Activated naive CD4-positive, alpha-beta T cell treated with Interleukin-2 at 50 U/mL for 16 hours (primary cell): ENCODE data around the gene TACC3.

Experiments used
- DNase-seq: peaks from one replicate; pipeline ENCODE4 v3.0.0-alpha.2; 2020

TACC3 gene

DNA sequence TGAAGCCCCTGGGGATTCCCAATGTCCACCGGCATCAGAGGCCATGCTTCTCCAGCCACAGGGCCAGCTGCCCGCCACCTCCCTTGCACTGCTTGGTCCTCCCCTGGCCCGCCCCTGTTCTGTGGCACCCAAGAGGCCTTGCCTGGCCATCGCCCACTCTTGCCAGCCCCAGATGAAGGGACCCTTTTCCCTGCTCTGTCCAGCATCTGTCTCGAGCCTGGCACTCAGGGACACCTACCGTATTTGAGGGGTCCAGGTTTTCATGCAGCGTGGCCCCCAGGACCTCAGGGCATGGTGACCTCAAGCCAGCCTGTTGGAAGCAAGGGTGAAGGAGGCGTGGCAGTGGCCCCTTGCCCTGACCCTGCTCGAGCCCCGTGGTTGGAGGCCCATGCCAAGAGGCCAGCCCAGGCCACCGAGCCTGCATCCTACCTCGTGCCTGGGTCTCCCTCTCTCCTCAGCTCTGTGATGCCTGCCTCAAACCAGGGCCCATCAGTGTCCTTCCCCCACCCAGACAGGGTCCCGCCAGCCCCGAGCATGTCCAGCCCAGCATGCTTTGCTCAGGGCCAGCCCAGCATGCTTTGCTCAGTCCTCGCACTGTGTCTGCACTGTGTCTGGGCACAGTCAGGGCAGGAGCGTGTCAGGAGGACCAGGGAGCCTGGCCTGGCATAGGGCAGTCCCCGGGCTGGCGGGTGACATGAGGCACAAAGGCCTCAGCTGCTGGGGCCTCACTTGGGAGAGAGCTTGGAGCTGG lies 57.5 kb downstream of the TACC3 start:
- no peak for DNase-seq

DNA sequence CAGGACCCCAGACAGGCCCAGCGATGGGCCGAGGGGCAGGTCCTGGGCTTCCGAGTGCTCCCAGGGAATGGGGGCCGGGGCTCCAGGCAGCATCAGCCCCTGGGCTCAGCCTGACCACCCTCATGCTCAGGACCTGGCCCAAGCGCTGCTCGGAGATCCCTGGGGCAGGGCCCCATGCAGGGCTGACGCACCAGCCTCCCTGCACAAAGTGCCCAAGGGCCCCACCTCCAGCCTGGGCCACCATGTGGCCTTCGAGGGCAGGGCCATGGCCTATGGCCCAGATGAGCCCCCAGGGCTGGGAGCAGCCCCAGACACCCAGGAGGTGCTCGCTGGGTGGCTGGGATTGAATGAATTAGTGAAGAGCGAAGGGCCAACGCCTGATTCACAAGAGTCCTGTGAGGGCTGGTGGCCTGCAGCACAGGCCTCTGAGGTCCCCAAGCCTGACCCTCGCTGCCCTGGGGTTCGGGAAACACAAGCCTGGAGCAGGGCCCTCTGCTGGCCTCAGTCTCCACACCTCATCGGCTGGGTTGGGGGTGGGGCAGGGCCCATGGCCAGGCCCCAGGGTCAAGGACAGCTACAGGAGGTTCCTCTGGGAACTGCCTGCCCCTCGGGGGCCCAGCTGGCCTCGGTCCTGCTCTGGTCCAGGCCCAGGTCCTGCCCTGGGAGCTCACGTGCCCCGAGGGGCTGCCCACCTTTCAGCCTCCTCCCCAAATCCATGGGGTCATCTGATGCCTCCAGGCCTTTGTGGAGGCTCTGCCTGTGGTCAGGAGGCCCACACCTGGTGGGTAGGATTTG lies 58.5 kb downstream of the TACC3 start:
- DNase-seq = no peak

DNA sequence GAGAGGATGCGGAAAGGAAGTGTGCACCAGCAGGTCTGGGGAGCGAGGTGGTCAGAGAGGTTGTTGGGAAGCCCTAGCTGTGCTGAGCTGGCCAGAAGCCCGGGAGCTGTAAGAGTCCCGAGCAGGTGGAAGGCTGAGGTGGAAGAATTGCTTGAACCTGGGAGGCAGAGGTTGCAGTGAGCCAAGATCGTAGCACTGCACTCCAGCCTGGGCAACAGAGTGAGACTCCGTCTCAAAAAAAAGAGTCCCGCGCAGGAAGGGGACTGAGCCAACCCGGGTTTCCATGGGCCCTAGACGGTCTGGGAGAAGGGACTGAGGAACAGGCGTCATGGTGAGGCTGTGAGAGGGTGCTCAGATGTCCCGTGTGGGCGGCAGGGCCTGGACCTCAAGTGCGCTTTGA lies 59.1 kb downstream of the TACC3 start:
- no peak for DNase-seq

DNA sequence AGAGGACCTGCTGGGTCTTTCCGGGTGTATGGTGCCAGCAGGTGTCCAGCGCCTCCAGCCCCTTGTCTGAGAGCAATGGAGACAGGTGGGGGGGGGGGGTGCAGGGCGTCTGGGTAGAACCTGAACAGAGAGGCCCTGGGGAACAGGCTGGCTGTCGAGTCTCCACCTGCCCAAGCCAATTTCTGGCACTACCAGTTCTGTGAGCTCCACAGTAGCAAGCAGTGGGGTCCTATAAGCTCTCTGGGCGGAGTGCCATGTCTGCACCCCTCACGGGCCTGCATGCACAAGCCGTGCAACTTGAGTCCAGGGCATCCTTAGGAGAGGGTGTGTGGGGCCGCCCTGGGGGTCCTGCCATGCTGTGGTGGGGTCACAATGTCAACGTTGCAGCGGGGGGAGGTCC lies 61.7 kb downstream of the TACC3 start:
- DNase-seq = no peak

DNA sequence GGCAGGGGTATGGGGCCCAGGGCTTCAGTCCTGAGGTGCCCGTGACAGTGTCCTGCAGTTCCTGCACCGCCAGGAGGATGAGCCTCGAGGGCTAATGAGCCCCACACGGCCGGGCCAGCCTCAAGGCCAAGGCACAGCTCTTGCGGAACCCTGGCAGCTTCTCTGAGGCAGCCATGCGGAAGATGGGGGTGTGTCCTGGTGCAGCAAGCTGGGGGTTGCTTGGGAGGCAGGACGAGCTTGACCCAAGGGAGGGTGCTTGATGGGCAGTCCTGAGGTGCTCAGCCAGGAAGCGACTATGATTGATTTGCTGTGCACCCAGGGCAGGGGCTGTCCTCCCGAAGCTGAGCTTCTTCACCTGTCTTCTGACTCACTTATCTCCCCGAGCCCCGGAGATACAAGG lies 62.6 kb downstream of the TACC3 start:
- no peak for DNase-seq

DNA sequence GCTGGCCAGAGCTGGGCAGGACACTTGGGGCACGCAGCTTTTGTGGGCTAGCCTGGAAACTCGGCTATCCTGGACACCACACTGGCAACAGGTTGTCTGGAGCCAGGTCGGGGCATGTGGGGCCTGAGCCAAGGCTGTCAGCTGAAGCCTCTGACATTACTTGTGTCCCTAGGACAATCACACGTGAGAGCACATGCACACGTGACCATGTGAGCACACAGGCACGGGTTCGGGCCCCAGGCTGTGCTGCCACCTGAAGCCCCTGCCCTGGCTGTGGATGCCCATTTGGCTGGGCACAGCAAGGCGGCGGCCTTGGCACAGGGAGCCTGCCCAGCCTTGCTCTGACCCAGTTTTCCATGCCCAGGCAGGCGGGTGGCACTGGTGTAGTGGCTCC lies 63.1 kb downstream of the TACC3 start:
- DNase-seq = no peak

DNA sequence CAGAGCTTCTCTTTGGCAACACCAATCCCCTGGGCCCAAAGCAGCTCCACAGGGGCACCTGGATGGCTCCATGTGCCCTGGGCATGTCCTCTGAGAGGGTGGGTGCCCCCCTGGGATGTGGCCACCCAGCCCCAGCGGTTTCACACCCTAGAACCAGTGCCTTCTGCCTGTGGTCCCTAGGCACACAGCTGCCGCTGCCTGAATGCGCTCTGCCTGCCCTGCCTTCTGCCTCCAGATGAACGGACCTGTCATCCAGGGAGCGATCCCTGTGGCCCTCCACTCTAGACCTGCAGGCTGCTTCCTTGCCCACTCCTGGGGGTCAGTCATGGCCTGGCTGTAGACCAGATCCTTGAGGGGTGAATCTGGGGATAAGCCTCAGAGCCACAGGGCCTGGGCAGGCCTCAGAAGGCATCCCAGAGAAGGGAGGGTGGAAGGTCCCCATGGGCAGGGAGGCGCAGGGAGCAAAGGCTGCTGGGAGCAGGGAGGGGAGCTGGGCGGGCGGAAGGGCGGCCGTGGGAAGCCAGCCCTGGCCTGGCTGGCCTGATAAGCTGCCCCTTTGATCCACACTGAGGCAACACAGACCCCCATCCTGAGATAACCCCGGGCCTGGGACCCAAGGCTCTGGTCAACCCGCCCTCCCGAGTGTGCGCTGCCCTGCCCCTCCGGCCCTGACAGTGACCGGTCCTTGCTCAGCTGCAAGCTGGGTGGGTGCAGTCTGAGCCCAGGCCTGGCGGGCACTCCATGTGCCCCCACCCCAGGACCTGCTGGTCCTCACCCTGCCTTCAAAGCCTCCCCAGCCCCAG lies 63.7 kb downstream of the TACC3 start:
- no peak for DNase-seq

DNA sequence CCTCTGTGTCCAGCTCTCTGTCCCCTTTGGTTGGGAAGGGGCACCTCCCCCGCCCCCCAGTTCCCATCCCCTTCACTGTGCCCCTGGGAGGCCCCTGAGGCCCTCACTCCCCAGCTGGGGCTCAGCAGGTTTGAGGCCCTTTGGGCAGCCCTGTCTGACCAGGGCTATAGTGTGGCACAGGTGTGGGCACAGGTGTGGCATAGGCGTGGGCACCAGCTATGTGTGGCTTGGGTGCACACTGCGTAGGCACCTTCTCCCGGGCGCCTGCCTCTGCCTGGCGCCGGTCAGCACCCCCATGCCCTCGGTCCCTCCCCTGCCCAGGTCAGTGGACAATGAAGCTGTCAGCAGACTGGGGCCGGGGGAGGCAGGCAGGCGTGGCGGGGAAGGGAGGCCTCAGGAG lies 64.3 kb downstream of the TACC3 start:
- DNase-seq = no peak

DNA sequence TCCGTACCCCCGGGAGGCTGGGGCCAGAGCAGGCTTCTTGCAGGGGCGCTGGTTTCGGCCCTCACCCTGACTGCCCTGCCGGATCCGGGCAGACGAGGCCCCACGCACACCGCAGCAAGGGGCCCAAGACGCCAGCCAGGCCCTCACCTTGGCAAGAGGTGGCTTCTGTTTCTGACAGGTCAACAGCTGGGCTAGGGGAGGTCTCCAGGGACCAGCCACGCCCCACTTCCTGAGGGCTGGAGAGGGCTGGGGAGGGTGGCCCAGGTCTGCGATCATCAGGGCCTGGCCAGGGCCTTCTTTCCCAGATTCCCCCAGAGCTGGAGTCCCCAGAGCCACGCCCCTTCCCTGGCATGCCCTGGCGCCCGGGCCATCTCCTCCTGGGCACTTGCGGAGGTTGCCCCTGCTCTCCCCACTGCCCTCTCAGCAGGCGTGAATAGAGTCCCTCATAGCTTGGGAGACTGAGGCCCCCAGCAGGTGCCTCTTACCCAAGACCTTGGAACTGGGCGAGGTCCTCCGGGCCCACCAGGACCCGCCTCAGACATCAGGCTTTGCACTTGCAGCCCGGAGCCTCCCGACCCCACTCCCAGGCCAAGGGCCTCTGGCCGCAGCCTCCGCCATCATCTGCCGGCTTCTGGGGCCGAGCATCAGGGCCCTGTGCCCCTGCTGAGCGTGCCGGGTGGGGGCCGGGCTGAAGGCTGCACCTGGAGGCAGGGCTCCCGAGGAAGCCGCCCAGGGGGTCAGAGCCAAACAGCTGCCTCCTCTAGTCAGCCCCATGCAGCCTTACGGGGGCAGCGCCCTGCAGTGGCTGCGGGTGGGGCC lies 65.4 kb downstream of the TACC3 start:
- DNase-seq = no peak

DNA sequence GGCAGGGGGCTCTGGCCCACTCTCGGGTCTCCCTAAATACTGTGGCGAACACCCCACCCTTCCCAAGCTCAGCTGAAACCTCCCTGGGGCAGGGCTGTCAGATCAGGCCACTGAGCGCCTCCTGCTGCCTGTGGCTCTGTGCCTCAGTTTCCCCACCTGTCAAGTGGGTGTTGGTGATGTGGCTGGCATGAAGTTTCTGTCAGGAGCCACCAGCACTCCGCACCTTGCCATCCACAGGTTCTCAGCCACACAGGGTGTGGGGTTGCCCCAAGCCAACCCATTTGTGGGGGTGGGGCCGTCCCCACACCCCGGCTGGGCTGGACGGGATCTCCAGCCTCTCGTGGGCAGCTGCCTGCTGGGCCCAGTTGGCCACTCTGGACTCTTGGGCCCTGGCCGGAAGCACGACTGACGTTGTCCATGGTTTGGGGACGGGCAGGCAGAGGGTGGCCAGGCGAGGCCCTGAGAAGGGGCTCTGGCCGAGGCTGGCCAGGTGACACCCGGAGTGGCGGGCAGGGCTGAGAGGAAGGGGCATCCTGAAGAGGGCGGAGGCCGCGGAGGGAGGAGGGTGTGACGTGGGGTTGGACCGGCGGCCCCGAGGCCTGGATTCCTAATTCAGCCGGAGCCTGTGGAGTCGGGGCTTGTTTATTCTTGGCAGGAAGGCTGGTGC lies 66.2 kb downstream of the TACC3 start:
- no peak for DNase-seq

DNA sequence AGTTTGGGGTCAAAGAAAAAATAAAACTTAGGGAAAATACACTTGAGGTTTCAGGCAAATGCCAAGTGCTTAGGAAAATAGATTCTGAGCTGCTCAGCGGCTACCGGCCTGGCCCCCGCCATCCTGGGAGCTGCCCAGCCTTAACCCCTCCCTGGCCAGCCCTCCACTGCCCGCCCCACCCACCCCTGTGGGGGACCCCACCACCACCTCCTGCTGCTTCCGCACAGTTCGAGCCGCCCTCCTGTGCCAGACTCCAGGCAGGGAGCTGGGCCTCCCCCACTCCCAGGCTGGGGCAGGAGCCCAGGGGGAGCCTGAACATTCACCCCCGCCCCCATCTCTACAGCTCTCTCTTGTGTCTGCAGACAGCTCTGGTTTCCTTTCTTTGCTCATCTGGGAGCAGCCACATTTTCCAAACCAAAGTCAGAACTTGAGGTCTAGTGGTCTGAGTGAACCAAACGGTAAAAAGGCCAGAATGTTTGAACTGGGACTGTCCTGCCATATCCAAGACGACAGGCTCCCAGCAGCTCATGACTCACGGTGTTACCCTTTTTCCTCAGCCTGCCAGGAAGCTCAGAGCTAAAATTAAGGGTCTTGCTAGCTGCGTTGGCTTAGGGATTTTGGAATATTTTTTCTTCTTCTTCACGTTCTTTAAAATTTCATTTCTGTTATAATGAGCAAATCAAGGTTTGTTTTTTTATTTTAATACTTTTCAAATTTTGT lies 67.1 kb downstream of the TACC3 start:
- no peak for DNase-seq

DNA sequence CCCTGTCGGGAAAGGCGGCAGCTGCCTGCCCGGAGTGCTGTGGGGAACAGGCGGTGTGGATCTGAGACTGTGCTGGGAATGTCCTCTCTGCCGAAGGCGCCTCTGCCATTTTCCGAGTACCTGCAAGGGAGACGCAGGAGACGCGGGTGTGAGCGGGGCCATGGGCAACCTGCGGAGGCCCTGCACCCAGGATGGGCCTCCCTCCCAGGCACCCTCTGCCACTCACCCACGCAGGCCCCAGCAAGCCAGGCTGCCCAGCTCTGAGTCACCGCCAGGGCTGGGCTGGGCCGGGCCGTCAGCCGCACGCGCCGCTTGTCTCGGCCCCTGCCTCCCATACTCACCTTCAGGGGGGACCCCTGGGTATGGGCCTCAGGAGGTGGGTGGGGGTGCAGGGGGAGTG lies 68.2 kb downstream of the TACC3 start:
- no peak for DNase-seq

DNA sequence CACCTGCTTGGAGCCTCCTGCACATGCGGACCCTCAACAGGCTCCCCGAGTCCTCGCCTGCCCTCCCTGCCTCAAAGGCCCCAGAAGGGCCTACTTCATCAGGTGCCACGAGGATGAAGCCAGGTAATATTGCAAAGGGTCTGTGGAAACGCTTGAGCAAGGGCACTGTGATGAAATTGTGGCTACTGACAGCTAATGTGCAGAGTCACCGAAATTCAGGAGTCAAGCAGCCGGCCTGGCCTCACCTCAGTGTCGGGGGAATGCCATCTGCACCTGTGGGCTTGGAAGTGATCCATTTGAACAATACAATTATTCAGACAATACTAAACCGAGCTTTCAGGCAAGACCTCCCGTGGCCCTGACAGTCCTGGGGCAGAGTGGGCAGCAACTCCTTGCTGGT lies 68.7 kb downstream of the TACC3 start:
- DNase-seq = no peak

DNA sequence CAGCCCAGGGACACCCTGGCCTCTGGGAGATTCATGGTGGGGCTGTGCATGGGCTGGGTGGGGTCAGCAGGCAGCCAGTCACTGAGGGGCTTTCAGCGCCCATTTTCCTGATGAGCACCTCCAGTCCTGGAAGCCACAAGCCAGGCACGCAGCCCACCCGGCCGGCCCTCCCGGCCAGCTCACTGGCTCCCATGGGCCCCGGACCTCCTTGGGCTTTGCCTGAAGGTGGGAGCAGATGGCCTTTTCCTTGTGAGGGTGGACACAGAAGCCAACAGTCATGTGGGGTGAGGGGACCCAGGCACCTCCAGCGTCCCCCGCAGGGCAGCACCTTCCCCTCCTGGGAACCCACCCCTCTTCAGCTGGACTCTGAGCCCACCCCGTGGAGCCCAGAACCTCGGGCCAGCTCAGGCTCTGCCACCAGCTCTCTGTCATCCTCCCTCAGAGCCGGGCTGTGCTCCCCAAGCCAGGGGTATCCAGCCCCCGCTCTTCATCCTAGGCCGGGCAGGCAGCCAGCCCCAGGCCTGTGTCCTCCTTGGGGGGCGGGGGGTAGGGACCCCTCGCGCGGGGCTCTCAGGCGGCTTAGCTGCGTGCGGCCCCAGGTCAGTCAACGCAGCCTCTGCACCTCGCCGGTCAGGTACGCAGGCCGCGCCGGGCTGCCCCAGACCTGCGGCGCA lies 71.0 kb downstream of the TACC3 start:
- DNase-seq = no peak

DNA sequence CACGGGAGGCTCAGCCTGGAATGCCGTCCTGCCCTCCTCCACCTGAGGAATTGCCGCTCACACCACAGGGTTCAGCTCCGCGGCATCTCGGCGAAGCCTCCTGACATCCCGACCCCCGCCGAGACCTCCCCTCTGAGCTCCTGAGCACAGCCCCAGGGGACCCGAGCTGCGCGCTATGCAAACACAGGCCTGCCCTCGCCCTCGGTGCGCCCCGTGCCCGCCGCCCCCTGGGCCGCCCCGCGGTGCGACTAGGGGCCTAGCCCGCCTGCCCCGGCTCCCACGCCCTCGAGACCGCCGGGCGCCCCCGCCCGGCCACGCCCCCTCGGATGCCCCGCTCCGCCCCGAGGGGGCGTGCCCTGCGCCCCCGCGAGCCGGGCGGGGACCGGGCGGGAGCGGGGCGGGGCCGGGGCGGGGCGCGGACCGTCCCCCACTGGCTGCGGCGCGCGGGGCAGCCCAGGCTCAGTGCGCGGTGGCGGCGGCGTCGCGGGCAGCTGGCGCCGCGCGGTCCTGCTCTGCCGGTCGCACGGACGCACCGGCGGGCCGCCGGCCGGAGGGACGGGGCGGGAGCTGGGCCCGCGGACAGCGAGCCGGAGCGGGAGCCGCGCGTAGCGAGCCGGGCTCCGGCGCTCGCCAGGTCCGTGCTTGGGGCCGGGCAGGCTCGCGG lies 71.6 kb downstream of the TACC3 start, which contains the start of gene FGFR3:
TSS of gene FGFR3 (plus strand) at position 462 of the 664 bp plus-strand sequence. CDS start 642 bp downstream, outside the sequence.
- DNase-seq = peak; percentile 37

DNA sequence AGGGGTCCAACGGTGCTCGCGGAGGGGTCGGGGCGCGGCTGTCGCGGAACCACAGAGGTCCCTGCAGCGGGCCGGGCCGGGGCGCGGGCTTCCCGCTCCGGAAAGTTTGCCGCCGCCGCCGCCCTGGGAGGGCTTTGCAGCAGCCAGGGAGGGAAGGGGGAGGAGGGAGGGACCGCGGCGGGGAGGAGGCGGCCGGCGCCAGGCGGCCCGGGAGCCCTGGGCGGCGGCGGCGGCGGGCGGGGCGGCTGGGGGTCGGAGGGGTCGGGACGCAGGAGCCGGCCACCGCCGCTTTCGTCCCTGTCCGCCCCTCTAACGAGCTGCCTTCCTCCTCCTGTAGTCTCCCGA lies 72.1 kb downstream of the TACC3 start:
- DNase-seq = peak; percentile 44

DNA sequence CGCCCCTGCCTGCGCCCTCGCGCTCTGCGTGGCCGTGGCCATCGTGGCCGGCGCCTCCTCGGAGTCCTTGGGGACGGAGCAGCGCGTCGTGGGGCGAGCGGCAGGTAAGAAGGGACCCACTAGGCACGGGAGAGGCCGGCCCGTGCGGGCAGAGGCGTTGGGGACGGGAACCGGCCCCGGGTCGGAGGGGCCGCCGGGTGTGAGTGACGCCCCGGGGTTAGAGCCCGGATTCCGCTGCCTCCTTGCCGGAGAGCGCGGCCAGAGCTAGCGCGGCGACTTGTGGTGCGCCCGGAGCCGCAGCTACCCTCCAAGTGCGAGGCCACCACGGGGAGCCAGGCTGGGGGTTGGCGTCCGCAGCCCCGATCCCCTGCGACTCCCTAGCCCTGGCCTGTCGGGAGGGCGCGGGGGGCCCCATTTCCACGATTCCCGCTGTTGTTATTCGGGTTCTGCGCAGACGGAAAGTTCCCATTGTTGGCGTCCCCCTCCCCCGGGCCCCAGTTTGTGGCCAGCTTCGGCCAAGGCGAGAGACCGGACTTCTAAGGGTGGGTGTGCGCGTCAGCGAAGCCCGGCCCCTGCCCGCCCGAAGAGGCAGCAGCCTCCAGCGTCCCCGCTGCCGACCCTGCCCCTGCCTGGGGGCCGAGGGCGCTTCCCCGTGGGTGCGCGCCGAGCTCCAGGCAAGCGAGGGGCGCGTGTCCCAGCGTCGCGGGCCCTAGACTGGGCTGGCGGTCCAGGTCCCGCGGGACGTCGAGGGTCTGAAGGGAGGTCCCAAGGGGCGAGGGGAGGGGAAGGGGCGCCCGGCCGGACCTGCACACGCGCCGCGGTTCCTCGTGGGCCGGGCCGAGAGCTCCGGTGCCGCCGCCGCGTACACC lies 72.9 kb downstream of the TACC3 start:
- no peak for DNase-seq
